Stimulated activated CD4-positive, alpha-beta T cell treated with anti-CD3 and anti-CD28 coated beads, Interleukin-4, amount 100 ng/mL, for 48 hours (primary cell): ENCODE results near the gene MAP2K3.
"Not testable (repeated sequence)": the region's sequence is repeated elsewhere in the genome, so short reads cannot be mapped to it uniquely, and the experiment has no call there.

ENCODE experiments used
- DNase-seq, 2 donors: peaks; one replicate each; pipeline ENCODE4 v3.0.0-alpha.2; 2020; ENCODE audit warnings: low read depth in 2 of 2

MAP2K3 gene

DNA sequence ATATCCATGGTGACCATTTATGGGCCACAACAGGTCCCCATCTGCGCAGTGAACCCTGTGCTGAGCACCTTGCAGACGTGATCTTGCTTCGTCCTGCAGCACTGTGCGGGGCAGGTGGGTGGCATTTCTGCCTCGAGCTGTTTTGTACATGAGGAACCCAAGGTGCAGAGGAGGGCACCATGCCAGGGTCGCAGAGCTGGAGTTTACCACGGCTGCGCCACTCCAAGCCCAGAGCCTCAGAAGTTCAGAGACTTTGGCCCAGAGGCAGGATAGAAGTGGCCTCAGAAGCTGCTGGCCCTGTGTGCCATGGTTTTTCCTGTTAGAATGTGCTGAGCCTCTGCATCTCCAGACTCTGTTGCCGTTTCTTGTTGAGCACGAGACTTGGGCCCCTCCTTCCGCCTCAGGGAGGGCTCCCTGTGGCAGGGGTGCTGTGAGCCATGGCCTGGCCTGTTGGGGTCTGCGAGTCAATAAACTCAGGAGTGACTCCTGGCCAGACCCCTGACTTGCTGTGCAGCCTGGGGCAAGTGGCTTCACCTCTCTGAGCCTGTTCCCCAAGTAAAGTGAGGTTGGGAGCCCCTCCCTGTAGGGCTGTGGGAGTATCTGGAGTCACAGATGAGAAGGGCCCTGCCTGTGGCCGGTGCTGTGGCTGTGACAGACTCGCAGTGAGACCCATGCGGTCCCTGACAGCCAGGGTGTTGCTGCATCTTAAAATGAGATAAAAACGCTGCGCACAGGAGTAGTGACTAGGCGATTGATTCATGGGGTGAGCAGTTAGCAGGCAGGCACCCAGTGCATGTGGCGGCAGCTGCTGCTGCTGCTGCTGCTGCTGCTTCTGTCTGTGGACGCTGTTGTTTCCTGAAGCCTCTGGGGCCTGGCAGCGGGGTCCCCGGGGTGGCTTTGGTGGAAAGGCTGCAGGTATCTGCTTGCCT lies 11.8 kb downstream of the MAP2K3 start:
- no peak for DNase-seq

DNA sequence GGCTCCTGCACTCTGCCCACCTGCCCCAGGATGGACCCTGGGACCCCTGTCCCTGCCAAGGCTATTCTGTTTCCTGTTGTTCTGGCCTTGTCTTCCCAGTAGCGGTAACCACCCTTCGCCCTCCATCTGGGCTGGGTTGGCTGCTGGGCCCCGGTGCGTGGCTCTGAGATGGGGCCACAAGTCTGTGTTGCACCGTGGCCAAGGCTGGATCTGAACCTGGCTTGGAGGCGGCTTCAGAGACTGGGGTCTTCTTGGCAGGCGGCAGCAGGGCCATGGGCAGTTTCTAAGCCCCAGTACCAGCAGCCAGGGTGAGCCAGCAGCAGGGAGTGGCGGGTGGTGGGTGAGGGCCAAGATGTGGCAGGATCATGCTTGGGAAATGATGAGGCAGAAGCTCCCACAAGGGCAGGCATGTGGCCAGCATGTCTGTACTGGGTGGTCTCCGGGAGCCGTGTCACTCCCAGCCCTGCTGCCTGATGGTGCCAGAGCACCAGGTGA lies 12.6 kb downstream of the MAP2K3 start:
- DNase-seq: no peak

DNA sequence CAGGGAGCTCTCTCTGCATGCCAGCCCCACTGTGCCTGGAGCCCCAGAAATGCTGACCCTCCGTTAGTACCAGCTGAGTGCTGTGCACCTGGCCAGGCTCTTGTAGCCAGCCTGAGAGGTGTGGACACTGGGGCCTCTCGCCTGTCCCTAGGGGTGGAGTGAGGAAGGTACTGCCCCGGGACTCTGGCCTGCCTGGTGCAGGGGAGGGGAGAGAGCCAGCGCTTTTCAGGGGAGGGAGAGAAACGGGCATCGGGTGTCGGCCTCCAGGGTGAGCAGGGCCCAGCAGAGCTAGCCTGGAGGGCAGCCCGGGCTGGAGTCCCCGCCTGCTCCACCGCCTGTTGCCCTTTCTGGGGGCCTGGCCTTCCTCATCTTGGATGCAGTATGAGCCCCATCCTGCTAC lies 13.1 kb downstream of the MAP2K3 start:
- DNase-seq: no peak

DNA sequence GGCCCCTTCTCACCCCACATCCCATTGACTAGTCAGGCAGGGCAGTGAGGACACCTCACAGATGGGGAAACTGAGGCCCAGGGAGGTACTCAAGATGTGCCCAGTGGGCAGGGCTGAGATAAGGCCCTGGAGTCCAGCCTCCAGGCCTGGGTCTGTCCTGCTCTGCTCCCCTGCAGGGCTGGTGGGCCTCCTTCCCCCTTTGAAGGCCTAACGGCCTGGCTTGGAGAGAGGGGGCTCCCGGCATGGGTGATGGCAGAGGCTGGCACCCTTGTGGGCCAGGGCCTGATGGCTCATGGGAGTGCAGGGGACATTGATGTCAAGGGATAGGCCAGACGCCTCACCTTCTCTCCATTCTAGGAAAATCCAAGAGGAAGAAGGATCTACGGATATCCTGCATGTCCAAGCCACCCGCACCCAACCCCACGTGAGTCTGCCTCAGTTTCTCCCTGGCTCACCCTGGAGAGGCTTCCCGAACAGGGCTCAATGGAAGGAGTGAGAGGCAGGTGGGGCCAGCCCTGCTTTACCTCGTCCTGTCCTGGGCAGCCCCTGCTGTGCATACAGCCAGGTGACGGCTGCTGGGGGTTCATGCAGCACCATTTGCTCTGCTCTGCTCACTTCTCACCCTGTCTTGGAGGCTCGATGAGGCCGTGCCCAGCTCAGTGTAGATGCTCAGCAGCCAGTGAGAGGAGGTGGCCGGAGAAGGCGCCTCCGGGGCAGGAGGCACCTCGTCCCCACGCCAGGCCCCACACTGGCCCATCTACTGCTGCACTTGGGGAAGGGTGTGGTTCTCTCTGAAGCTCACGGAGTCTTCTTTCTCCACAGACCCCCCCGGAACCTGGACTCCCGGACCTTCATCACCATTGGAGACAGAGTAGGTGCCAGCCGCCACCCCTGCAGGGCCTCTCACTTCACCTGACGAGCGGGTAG lies 13.8 kb downstream of the MAP2K3 start:
- DNase-seq: no peak

DNA sequence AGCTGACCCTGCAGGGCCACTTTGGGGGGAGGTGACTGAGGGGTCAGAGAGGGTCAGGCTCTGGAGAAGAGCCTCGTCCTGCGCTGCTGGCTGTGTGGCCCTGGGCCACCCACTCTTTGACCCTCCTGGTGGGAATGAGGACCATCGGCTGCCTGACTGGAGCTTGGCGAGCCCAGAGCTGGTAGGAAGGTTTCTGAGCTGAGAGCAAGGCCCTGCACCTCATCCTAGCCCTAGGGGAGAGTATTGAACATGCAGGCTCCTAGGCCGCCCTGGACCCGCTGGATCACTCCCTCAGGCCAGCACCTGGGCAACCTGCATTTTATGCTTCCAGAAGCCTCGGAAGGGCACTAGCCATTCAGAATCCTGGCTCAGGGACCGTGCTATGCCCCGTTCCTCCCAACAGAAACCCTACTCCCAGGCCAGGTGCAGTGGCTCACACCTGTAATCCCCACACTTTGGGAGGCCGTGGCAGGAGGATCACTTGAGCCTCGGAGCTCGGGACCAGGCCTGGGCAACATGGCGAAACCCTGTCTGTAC lies 14.5 kb downstream of the MAP2K3 start:
- DNase-seq: no peak

DNA sequence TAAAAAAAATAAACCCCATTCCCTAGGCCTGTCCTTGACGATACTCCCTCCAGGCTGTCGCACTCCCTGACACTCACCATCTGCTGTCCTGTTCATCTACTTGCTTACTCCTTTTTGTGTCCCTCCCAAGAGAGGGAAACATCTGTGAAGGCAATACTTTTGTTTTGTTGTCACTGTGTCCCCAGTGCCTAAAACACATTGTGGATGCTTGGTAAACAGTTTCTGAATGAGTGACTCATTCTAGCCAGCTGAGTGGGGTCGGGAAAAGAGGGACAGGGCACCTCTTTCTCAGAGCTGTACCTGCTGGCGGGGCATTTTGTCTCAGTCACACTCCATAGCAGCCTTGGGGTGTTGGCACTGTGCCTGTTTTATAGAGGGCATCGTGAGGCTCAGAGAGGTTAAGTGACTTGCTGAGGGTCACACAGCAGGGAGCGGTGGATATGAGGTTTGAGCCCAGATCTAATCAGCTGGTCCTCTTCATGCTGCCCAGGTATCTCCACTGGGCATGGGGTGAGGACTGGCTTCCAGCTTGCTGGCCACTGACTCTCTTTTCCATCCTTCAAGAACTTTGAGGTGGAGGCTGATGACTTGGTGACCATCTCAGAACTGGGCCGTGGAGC lies 15.6 kb downstream of the MAP2K3 start:
- DNase-seq: no peak

DNA sequence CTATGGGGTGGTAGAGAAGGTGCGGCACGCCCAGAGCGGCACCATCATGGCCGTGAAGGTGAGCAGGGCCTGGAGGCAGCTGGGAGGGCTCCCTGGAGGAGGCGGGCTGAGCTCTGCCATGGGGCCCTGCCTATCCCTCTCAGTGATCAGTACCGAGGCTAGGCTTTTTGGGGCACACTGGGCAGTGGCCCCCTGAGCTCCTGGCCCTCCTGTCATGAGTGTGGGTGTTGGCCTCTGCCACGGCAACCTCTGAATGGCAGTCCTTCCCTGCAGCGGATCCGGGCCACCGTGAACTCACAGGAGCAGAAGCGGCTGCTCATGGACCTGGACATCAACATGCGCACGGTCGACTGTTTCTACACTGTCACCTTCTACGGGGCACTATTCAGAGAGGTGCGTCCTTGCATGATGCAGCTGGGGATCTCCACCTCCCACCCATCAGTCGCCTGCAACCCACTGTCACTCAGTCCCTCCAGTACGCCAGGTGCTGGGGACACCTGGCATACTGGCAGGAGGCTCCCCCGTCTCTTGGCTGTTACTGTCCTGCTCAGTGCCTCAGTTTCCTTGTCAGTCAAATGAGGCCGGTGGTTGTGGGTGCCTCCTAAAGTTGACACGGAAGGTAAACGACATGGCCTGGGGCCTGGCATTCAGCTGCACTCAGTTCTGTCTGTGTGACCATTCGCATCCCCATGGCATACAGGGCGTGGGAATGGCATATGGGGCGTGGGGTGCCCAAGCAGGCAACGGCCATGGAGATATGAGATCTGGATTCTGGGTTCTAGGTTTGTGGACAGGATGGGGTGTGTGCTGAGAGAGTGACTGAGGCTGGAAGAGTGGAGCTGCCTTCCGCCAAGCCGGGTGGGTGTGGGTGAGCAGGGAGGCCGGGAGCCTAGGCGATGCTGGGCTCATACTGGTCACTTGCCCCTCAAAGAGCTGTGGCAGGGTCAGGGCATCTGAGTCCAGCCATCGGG lies 16.4 kb downstream of the MAP2K3 start:
- no peak for DNase-seq

DNA sequence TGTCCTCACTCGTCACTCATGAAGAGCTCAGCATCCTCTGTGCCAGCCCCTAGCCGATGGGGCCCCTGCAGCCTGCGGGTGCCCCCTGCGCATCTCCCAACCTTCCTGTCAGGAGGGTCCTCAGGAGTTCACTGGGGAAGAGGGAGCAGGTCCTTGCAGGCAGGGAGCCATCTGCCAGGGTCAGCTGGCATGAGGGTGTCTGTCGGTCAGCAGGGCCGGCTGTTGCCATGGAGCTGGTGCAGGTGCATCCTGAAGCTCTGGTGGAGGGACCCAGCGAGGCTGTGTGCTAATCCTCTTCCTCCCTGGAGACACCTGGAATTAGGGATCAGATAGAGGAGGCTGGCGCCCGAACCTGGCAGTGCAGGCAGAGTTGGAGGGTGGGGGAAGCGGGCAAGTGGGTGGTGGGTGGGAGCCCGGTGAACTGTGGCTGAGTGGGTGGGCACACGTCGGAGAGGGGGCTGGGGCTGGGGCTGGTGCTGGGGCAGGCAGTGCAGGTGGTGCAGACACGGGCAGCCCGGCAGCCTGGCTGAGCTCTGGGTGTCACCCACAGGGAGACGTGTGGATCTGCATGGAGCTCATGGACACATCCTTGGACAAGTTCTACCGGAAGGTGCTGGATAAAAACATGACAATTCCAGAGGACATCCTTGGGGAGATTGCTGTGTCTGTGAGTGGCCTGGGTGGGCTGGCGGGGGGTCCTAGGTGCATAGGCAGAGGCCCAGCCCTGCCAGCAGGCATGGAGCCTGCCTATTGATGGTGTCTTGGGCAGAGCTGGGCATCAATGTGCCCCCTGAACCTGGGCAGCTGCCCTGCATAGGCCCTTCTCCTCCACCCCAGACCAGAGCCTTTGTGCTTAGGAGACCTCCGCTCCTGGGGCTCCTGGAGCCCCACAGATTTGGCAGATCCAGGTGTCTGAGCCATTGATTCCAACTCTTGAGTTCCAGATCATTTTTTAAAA lies 17.4 kb downstream of the MAP2K3 start:
- DNase-seq: no peak

DNA sequence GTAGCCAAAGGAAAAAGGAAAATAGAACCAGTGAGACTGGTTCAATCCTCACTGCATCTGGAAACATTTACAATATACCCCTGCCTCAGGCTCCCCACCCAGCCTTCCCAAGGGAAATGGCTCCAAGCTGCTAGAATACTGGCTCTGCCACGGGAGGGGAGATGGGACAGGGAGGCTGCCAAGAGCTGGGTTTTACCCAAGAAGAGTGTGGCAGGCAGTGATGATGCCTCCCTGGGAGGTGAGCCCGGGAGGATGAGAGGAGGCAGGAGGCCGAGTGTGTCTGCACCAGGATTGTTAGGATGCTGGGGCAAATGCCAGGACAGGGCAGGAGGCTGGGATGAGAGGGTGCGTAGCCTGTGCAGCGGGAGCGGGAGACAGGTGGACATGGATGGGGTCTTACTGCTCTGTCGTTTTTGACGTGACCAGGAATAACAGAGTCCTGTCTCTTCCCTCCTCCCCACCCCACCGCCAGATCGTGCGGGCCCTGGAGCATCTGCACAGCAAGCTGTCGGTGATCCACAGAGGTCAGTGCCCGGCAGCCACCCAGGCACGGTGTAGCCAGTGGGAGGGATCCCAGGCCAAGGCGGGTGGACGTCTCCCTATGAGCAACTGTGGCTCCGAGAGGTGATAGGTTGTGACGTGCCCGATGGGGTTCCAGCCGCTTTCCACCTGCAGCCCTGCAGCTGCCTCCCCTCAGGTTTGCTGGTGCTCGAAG lies 18.4 kb downstream of the MAP2K3 start:
- DNase-seq: no peak

DNA sequence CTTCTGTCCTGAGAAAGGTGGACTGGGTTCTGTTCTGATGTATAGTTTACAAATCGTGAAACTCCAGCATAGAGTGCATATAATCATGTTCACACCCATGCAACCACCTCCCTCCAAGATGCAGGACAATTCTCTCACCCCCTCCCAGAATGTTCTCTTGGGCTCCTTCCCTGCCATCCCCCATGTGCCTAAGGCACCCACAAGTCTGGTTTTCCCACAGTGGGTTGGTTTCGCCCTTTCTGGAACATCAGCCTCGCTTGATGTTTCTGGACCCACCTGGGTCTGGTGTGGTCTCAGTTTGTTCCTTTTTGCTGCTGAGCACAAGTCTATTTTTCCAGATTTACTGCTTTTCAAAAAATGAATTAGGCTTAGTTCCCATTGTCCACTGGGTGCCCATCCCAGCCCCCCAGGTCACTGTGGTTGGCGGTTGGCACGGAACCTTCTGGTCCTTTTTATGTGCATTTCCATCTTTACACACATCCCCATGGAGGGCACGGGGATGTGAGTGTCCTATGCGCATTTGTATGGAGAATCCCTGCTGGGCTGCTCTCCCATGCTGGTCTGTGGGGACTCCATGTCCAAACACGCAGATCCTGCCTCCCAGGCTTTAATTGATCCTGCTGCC lies 19.0 kb downstream of the MAP2K3 start:
- DNase-seq: no peak

DNA sequence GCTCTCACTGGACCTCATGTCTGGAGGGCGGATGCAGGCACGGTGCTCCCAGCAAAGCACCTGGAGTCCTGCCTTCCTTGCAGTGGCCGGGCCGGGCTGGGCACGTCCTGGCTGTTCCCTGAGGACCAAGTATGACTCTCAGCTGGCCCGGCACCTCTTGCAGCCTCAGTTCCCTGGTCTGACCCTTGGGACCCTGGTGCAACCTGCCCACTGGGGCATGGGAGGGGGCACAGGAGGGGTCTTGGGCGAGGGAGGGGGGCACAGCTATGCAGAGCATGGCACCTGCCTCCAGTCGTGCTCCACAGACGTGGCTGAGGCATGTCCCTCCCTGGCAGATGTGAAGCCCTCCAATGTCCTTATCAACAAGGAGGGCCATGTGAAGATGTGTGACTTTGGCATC lies 19.6 kb downstream of the MAP2K3 start:
- DNase-seq: no peak

DNA sequence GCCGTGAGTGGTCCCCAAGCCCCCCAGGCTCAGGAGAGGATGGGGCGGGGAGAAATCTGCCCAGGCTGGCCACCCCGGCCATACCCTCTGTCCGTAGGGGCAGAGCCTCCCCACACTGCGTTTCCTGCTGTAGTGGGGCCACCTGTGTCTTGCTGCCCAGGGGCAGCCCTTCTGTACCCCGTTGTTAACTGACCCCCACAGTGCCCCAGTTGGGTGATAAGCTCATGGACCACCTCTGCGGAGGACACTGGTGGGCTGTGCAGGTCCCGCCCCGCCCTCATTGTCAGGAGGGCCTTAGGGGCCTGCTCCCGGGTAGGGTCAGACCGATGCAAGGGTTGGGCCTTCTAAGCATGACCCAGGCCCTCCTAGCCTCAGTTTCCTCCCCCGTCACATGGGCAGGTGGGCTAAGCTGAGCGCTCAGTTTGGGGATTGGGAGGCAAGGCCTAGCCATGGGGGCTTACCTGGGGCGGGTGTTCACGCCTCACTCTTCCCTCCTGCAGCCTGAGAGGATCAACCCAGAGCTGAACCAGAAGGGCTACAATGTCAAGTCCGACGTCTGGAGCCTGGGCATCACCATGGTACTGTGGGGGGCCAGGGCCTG lies 20.1 kb downstream of the MAP2K3 start:
- not testable (repeated sequence) for DNase-seq

DNA sequence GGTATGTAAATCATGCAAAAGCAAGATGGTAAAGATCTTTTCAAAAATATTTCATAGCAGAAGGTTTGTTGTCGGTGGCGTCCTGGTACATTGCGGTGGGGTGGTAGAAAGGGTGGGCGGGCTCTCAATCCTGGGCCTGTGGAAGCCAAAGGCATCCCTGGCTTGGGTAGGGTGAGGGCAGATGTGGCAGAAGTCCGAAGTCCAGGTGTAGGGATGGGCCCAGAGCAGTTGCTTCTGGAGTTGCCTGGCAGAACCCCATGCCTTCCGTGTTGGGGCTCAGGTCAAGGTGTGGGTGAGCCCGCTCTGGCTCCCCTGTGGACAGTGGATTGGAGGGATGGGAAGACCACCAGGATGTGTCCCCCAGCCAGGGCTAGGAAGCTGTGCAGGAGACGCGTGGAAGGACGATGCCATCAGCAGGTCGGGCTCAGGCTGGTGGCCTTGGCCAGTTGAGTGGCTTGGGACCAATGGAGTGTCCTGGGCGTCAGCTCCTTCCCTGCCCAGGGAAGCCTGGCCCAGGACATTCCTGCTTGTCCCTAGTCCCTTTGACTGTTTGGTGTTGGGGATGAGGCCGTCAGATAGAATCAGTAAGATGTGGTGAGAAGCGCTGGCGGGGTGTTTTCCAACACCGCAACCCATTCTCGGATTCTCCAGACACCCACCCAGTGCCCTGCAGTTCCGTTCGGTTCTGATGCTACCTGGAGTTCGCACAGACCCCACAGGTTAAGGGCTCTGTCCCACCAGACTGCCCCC lies 21.1 kb downstream of the MAP2K3 start:
- DNase-seq: not testable (repeated sequence)

DNA sequence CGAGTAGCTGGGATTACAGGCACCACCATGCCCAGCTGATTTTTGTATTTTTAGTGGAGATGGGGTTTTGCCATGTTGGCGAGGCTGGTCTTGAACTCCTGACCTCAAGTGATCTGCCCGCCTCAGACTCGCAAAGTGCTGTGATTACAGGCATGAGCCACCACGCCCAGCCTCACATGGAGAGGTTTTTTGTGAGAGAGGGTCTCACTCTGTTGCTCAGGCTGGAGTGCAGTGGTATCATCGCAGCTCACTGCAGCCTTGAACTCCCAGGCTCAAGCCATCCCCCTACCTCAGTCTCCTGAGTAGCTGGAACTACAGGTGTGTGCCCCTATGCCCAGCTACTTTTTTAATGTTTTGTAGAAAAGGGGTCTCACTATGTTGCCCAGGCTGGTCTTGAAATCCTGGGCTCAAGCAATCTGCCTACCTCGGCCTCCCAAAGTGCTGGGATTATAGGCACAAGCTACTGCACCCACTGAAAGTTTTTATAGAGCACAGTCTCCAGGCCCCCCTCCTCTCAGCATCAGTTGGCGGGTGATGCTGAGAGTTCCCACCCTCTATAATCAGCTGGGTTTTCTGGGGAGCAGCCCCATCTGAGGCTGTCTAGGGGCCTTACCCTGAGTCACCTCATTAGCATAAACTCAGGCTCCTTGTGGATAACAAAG lies 22.2 kb downstream of the MAP2K3 start:
- not testable (repeated sequence) for DNase-seq

DNA sequence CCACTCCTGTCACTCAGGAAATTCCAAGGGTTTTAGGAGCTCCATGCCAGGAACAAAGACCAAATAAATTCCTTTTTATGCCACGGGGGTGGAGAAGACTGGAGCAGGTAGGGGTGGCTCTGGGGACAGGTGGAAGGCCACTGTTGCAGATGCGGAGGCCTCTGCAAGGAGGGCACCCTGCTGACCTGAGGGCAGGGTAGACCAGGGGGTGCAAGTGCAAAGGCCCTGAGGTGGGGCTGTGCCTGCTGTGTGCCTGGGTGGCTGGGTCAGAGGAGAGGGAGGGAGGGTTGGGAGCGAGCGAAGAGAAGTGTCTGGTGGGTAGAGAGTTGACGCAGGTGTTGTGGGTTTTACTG lies 22.7 kb downstream of the MAP2K3 start:
- DNase-seq: not testable (repeated sequence)

DNA sequence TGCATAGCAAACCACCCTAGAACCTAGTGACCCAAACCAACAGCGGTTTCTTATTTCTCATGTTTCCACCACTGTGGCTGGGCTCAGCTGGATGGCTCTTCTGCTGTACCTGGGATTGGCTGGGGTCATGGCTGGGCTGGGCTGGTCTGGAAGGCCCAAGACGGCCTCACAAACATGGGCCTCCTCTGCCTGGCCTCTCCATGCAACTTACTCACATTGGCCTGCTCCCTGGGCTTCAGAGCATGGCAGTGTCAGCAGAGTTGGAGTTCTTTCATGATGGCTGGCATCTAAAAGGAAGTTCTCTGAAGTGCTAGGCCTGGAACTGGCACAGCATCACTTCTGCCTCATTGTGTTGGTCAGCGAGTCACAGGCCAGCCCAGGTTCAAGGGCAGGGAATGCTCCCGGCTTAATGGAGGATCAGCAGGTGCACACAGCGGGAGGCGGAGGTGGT lies 24.4 kb downstream of the MAP2K3 start:
- not testable (repeated sequence) for DNase-seq
